HuH-7 (cell line): ENCODE measurements around the gene TBCK.

ENCODE experiments used
- DNase-seq: peaks from one replicate; pipeline ENCODE4 v3.0.0; 2011; ENCODE audit warnings: low spot score

TBCK gene

GRCh38 chr4:106286611-106287010 lies 29.4 kb downstream of the TBCK start:
- no peak for DNase-seq

GRCh38 chr4:106284227-106284626 lies 31.8 kb downstream of the TBCK start:
- DNase-seq = no peak

GRCh38 chr4:106277140-106277675 lies 38.8 kb downstream of the TBCK start:
- DNase-seq = no peak

GRCh38 chr4:106273831-106274230 lies 42.2 kb downstream of the TBCK start:
- DNase-seq = no peak

- no peak for DNase-seq
Measured at GRCh38 chr4:106270736-106271135, 45.3 kb downstream of the TBCK start.

GRCh38 chr4:106269711-106270110 lies 46.3 kb downstream of the TBCK start:
- no peak for DNase-seq

- DNase-seq = no peak
Measured at GRCh38 chr4:106268786-106269185, 47.2 kb downstream of the TBCK start.

GRCh38 chr4:106266201-106266600 lies 49.8 kb downstream of the TBCK start:
- peak; percentile 11 for DNase-seq

- no peak for DNase-seq
Measured at GRCh38 chr4:106264331-106264728, 51.7 kb downstream of the TBCK start.

- DNase-seq = no peak
Measured at GRCh38 chr4:106263594-106264330, 52.2 kb downstream of the TBCK start.

GRCh38 chr4:106261980-106262379 lies 54.0 kb downstream of the TBCK start:
- DNase-seq = no peak

- DNase-seq = peak; percentile 3
Measured at GRCh38 chr4:106258145-106259045, 57.6 kb downstream of the TBCK start.

GRCh38 chr4:106256190-106256589 lies 59.8 kb downstream of the TBCK start:
- no peak for DNase-seq

- no peak for DNase-seq
Measured at GRCh38 chr4:106255195-106255594, 60.8 kb downstream of the TBCK start.

GRCh38 chr4:106253364-106254129 lies 62.5 kb downstream of the TBCK start:
- no peak for DNase-seq

GRCh38 chr4:106247600-106247999 lies 68.4 kb downstream of the TBCK start:
- DNase-seq = no peak

GRCh38 chr4:106246441-106246840 lies 69.6 kb downstream of the TBCK start:
- no peak for DNase-seq

GRCh38 chr4:106245176-106245575 lies 70.8 kb downstream of the TBCK start:
- DNase-seq = no peak

- DNase-seq = no peak
Measured at GRCh38 chr4:106240699-106241098, 75.3 kb downstream of the TBCK start.

GRCh38 chr4:106238820-106239420 lies 77.1 kb downstream of the TBCK start:
- peak; percentile 15 for DNase-seq

GRCh38 chr4:106231931-106232330 lies 84.1 kb downstream of the TBCK start:
- DNase-seq = no peak

- no peak for DNase-seq
Measured at GRCh38 chr4:106222548-106222947, 93.5 kb downstream of the TBCK start.
